Activated T-helper 9 cell treated with anti-CD3 and anti-CD28 coated beads, Interleukin-2, amount 50 U/mL, for 16 hours (primary cell): ENCODE measurements around the gene SEMA6C.
"Not testable (repeated sequence)": the region's sequence is repeated elsewhere in the genome, so short reads cannot be mapped to it uniquely, and the experiment has no call there.

Experiments
- DNase-seq: peaks from one replicate; pipeline ENCODE4 v3.0.0-alpha.2; 2020; ENCODE audit warnings: low read depth

Gene SEMA6C, protein sequence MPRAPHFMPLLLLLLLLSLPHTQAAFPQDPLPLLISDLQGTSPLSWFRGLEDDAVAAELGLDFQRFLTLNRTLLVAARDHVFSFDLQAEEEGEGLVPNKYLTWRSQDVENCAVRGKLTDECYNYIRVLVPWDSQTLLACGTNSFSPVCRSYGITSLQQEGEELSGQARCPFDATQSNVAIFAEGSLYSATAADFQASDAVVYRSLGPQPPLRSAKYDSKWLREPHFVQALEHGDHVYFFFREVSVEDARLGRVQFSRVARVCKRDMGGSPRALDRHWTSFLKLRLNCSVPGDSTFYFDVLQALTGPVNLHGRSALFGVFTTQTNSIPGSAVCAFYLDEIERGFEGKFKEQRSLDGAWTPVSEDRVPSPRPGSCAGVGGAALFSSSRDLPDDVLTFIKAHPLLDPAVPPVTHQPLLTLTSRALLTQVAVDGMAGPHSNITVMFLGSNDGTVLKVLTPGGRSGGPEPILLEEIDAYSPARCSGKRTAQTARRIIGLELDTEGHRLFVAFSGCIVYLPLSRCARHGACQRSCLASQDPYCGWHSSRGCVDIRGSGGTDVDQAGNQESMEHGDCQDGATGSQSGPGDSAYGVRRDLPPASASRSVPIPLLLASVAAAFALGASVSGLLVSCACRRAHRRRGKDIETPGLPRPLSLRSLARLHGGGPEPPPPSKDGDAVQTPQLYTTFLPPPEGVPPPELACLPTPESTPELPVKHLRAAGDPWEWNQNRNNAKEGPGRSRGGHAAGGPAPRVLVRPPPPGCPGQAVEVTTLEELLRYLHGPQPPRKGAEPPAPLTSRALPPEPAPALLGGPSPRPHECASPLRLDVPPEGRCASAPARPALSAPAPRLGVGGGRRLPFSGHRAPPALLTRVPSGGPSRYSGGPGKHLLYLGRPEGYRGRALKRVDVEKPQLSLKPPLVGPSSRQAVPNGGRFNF

DNA sequence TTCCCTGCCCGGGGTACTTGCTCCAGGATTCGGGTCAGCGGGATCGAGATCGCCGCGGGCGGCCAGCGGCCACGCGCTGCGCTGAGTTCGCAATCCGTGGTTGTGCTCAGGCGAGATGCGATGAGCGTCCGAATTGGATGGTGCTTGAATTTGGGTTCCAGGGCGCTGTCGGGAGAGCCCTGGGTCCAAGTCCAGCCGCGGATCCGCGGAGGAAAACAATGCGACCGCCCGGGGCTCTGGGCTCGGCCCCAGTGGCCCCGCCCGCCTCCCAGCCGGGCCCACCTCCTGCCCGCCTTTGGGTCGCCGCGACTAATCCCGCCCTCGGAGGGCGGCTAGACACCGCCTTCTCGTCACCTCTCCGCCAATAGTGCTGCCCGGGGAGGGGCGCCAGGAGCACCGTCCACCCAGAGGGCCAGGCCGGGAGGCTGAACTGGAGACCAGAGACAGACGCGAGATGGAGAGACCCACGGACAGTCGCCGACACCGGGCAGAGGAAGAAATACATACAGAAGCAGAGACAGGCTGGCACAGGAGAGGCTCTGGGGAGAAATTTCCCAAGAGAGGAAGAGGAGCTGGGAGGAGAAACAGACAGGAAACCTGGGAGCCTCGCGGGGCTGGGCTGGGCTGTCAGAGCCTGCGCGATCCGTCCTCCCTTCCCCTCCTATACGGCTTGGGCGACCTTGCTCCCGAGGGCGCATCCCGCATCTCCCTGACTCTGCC, at the start of gene SEMA6C:
Gene SEMA6C (minus strand): TSS at position 220 of the 720 bp plus-strand sequence. CDS start 4,010 bp downstream, outside the sequence.
- peak; percentile 83 for DNase-seq

DNA sequence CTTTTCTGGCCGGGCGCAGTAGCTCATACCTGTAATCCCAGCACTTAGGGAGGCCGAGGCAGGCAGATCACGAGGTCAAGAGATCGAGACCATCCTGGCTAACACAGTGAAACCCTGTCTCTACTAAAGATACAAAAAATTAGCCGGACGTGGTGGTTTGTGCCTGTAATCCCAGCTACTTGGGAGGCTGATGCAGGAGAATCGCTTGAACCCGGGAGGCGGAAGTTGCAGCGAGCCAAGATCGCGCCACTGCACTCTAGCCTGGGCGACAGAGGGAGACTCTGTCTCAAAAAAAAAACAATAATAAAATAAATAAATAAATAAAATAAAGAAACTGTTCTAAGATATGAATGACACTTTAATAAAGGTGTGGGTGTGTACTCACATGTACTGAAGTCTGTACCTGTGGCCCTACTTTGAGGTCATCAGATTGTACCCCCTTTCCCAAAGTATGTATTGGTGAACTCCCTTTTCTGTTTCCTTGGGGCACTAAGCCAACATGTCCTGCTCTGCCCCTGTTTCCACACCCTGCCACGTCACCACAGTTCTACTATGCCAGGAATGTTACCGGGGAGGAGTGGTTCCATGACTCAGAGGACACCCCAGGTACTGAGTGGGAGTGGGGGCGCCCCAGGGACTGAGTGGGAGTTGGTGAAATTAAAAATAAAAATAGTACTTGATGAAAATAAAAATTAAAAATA, 48.6 kb upstream of the SEMA6C start:
- DNase-seq, result not testable (repeated sequence)

DNA sequence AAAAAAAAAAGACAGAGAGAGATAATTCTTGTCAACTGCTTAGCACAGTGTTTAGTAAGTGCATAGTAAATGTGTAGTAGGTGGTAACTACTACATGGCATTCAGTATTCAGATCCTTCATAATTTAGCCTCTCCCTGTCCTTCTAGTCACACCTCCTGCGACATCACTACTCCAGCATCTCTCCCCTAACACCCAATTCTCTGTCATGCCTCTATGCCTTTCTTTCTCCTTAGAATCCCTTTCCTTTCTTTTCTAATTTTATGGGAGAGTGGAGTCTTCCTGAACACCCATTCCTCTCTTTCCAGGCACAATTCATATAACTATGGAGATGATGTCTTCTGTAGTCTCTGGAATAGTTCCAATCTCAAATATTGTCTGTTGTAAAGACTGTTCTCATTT, 47.4 kb upstream of the SEMA6C start:
- no peak for DNase-seq

DNA sequence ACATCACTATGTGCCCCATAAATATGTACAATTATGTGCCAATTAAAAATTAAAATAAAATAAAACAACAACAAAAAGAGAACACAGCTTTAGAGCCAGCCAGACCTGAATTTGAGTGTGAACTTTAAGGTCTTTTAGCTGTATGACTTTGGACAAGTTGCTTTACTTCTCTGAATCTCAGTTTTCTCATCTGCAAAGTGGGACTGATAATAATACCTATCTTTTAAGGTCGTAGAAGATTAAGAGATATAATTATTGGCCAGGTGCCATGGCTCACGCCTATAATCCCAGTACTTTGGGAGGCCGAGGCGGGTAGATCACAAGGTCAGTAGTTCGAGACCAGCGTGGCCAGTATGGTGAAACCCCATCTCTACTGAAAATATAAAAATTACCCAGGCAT, 46.9 kb upstream of the SEMA6C start:
- no peak for DNase-seq

DNA sequence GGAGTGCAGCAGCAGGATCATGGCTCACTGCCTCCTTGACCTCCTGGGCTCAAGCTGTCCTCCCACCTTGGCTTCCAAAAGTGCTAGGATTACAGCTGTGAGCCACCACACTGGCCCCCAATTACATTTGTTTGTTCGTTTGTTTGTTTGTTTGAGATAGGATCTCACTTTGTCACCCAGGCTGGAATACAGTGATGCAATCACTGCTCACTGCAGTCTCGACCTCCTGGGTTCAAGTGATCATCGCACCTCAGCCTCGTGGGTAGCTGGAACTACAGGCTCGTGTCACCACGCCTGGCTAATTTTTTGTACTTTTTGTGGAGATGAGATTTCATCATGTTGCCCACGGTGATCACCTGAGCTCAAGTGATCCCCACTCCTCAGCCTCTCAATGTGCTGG, 45.6 kb upstream of the SEMA6C start:
- DNase-seq, result no peak

DNA sequence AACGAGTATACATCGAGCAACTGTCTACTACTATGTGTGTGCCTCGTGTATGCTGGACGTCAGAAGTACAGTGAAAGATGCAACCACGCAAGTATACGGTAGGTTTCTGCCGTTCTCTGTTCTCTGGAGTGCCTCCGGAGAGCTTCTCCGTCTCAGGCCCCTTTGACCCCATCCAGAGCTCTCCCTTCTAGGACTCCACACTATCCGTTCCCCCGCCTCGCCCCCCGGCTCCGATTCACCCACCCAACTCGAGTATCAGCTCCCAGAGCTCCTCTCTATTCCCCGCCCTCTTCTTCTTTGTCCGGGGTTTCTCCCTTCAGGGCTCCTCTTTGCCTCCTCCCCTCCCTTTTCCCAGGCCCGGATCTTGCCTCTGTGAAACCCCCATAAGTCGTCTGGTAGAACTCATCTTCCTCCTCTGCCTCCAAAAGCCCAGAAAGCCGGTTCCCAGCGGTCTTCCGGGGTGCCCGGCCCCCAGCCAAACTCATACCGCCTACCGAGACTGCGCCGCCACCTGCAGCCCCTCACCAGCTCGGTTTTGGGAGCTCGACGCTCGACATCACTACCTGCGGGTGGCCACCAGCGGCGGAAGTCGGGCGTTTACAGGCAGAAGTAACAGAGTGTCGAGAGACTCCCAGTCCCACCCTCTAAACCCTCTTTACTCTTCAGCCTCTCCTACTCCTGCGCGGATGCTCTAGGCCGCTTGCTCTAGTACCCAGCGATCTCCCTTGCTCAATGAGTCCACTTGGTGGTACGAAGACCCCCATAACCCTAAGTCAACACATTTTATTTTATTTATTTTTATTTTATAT, 43.4 kb upstream of the SEMA6C start, which contains the start of gene VPS72:
Gene VPS72 (minus strand): TSS at position 561 of the 809 bp plus-strand sequence. CDS start 76 bp downstream, at position 485.
- DNase-seq, result peak; percentile 76

DNA sequence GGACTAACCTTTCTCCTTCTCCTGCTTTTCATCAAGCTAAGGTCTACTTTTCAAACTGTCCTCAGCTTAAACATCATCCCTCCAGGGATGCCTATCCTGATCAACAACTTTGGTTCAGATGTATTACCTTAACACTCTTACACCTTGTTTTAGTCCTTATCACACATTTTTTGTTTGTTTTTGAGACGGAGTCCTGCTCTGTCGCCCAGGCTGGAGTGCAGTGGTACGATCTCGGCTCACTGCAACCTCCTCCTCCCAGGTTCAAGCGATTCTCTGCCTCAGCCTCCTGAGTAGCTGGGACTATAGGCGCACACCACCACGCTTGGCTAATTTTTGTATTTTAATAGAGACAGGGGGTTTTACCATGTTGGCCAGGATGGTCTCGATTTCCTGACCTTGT, 42.2 kb upstream of the SEMA6C start:
- not testable (repeated sequence) for DNase-seq

DNA sequence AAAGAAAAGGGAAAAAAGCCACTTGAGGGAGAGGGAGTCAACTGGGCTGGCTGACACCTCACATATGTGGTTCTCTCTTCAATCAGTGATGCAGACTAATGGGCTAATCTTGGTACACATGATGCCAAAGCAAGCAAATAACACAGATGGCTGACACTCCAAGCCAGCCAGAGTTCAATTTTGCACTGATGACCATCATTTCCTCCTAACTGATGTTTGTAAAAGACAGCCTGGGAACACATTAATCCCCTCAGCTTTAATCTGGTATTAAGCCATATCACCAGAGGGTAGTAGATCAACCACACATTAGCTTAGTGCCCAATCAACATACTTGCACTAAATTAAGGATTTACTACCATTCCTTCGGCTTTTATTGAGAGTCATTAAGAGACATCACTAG, 40.8 kb upstream of the SEMA6C start:
- no peak for DNase-seq

DNA sequence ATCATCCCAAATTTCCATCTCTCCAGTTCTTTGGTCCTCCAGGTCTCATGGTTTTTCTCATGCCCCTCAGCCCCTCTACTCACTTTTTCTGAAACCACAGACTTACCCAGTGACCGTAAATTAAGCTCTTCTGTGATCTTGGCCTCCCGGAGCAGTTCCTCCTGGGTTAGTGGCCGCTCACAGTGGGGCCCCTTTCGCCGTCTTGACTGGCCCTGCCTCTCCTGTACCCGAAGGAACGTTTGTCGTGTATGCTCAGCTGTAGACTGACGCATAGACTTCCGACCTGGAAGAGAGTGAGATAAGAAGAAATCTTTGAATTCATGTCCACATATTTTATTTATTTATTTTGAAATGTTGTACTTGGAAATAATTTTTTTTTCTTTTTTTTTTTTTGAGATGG, 37.8 kb upstream of the SEMA6C start:
- no peak for DNase-seq

DNA sequence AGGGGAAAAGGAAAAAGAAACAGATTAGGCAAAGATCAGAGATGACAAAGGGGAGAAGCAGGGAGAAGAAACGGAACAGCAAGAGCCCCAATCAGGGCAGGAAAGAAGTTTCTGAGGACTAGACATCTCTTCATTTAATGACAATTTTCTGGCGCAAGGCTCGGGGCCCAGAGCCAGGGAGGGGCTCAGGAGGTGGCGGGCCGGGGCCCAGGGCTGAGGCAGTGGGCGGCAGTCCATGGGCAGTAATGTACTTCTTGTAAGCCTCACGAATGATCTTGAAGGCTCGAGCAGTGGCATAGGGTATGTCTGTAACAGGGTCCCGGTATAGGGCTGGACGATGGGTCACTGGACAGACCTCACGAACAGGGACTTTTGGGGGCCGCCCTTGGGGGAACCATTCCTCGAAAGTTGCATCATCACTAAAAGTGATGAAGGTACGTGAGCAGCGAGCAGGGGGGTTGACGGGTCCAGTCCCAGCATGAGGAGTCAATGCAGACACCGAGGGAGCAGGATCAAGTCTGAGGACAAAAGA, 30.1 kb upstream of the SEMA6C start:
- DNase-seq, result no peak

DNA sequence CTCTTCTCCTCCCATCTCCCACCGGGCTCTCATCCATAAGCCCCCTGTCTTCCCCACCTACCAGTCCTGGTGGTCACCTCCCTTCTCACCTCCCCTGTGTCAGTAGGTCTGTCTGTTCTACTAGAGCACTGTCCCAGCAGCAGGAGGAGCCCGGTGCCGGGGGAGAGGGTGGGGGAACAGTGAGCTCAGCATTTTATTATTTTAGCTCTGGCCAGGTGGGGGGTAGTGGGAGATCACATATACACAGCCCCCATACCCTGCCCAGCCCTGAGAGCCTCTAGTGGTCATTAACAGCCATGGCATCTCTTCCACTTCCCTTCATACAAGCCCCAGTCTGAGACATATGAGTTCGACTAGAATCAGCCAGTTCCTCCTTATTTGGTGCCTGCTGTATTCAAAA, 29.4 kb upstream of the SEMA6C start, which contains the start of gene TMOD4:
Gene TMOD4 (minus strand): TSS at position 119 of the 400 bp plus-strand sequence. CDS start 1,106 bp downstream, outside the sequence.
- no peak for DNase-seq

DNA sequence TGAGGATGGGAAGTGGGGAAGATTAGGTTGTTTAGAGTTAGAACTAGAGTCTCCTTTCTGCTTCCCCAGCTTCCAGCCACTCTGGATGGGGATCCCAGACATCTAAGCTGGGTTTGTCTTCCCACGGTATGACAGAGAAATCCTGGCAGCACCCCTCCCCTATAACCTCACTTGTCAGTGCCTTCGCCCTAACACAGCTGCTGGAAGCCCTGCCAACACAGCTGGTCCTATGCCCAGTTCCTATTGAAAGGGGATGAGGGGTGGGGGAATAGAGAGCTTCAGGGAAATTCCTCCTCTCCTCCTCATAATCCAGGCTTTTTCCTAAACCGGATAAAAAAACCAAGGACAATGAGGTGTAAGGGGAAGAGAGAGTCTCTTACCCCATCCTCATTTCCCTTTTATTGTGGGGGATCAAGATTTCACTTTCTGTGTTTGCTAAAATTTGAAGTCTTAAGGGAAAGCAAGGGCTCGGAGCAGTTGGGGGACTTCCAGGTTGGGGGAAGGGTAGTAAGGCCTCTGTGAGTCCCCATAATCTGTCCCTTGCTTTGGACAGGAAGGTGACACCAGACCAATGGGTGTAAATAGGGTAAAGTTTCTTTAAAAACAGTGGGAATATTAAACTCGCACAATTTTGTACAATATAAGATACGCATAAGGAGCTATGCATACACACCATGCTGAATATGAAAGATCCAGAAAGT, 28.8 kb upstream of the SEMA6C start:
- no peak for DNase-seq

DNA sequence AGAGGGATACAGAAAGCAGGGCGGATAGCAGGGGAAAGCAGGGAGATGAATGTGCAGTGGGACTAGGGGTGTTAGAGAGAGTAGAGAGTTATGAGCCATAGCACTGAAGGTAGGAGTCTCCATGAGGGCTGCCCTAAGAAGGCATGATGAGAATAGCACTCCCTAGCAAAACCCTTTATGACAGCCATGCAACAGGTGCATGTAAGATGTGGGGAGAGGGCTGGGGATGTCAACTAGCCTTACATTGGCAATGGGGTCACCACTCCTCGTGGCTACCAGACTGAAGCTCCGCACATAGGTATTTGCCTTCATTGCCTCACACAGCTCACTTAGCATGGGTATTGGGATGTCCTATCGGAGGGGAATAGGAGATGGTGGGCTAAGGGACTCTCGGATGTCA, 24.8 kb upstream of the SEMA6C start:
- DNase-seq, result no peak

DNA sequence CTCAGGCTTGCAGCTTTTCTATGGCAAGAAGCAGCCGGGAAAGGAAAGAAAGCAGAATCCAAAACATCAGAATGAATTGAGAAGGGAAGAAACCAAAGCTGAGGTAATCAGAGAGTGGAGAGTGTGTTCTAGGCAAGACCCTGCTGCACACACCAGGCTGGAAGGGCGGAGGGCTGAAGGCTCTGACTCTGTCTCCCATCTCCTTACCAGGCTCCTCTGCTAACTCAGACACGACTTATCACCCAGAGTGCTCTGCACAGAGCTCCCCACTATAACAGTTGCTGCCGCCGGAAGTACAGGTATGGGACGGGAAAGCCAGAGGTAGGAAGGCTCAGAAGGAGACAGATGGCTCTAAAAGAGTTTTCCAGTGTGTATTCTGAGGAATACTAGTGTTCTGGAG, 20.7 kb upstream of the SEMA6C start:
- DNase-seq, result no peak

DNA sequence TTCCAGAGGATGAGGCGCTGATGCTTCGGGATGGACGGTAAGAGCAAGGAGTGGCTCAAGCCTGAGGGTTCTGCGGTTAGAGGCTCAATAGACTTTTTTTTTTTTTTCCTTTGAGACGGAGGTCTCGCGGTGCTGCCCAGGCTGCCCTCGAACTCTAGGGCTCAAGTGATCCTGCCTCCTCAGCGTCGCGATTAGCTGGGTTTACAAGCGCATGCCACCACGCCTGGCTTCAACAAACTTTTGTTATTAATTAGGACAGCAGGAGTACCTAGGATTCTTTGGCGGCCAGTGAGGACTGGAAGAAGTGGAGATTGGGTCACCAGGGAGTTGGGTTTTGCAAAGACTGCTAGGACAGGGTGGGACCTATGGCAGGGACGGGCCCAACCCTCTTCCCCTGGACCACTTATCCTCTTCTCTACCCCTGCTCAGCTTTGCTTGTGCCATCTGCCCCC, 20.1 kb upstream of the SEMA6C start:
- DNase-seq, result no peak

DNA sequence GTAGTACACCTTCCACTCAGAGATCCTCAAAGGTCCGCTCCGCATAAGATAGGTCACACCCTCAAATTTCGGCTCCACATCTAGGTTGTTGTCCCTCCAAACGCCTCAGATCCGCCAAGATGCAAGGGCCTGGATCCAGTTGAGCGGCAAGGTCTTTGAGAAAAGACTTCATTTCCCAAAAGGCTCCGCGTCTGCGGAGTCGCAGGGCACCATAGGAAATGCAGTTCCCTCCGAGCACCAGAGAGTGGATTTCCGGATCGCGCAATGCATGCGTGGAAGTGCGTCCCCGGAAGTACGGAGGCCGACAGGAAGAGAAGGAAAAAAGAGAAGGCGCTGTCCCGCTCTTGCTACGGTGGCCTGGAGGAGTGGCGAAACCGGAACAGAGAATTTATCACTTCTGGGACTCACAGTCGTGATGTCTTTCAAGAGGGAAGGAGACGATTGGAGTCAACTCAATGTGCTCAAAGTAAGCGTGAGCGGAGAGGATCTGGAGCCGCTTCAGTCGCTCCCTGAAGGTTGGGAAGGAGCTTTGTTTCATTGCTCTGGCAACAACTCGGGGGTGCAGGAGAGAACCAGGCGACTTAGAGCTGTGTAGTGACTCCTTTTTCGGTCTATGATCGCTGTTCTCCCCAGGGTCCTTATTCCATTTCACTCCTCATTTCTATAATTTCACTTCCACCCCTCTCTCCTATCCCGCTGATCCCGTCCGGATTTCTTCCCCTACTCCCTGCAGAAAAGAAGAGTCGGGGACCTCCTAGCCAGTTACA, 19.5 kb upstream of the SEMA6C start, which contains the start of the genes LYSMD1 and SCNM1:
Gene LYSMD1 (minus strand): TSS at position 165 of the 767 bp plus-strand sequence. CDS start 644 bp downstream, outside the sequence.
Gene SCNM1 (plus strand): TSS at position 407 of the 767 bp plus-strand sequence. CDS start 9 bp downstream, at position 416.
- DNase-seq, result peak; percentile 91

DNA sequence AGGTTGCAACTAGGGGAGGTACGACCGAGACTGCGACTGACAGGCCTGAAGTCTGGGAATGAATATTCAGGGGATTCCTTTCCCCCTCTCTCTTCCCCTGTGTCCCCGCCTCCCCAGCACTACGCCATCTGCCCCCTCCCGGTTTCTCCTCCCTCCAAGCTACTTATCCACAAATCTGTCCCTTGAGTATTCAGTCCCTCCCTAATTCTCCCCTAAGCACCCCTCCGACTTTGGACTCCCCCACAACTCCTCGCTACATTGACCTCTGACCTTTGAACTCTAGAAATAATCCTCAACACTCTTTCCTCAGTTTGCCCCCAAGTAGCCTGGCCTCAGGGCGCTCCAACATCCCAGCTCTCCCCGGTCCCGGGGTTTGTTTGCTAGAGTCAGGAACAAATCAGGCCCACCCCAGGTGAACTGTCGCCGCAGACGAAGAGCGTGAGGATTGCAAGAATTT, 18.9 kb upstream of the SEMA6C start:
- no peak for DNase-seq

DNA sequence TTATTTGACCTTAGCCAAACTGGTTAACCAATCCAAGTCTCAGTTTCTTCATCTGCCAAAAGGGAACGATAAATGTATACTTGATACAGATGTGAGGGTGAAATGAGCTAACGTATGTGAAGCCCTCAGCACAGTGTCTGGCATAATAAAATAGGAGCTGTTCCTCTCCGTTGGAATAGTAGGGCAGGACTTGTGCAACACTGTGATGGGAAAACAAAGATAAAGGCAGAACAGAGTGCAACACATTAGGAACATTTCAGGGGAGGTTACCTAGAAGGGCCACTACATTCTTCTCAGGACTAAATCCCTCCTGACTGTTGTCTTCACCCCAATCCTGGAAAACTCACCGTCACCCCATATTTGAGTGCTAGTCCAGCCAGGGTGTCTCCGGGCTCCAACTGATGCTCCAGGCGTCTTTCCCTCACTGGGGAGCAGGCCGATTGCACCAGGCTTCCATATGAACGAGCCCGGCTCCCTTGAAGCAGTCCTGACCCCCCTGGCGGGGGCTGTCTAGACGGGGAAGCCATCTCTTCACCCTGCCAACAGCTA, 18.4 kb upstream of the SEMA6C start:
- DNase-seq, result no peak
